ENCODE measurements around the gene KIAA1614.
"Not testable (repeated sequence)": the region's sequence is repeated elsewhere in the genome, so short reads cannot be mapped to it uniquely, and the experiment has no call there.

Gene KIAA1614

GRCh38 chr1:180964056-180964455 is 51.4 kb downstream of the KIAA1614 start:
- DNase-seq (ENCODE audit: low read depth) = no peak
- no peak overlapping the region for H3K4me3 ChIP-seq (ENCODE audit: low read depth, low read length)
- TF ChIP-seq POLR2A (IDR thresholded peaks at IDR 0.05; ENCODE audit: extremely low read depth, insufficient read length) (no peak), MYC (IDR thresholded peaks at IDR 0.05; ENCODE audit: low read depth, low read length) (no peak), CTCF (IDR thresholded peaks at IDR 0.05; ENCODE audit: low read depth, low read length) (no peak), MAX (IDR thresholded peaks at IDR 0.05; ENCODE audit: low read depth, low read length) (no peak)

- no peak overlapping the region for H3K4me3 ChIP-seq (ENCODE audit: low read depth, low read length)
- no peak for TF ChIP-seq POLR2A (IDR thresholded peaks at IDR 0.05; ENCODE audit: extremely low read depth, insufficient read length)
- no peak for DNase-seq (ENCODE audit: low read depth)
Observed at GRCh38 chr1:180964595-180964994, 51.9 kb downstream of the KIAA1614 start.

GRCh38 chr1:180966312-180966711 is 53.6 kb downstream of the KIAA1614 start:
- no peak for DNase-seq (ENCODE audit: low read depth)
- no peak overlapping the region for H3K4me3 ChIP-seq (ENCODE audit: low read depth, low read length)
- TF ChIP-seq POLR2A (IDR thresholded peaks at IDR 0.05; ENCODE audit: extremely low read depth, insufficient read length) (no peak), MYC (IDR thresholded peaks at IDR 0.05; ENCODE audit: low read depth, low read length) (no peak), MAX (IDR thresholded peaks at IDR 0.05; ENCODE audit: low read depth, low read length) (no peak), CTCF (IDR thresholded peaks at IDR 0.05; ENCODE audit: low read depth, low read length) (no peak)

GRCh38 chr1:180966744-180967536 is 54.2 kb downstream of the KIAA1614 start:
- TF ChIP-seq POLR2A (IDR thresholded peaks at IDR 0.05; ENCODE audit: extremely low read depth, insufficient read length) (no peak), MYC (IDR thresholded peaks at IDR 0.05; ENCODE audit: low read depth, low read length) (no peak), CTCF (IDR thresholded peaks at IDR 0.05; ENCODE audit: low read depth, low read length) (no peak), MAX (IDR thresholded peaks at IDR 0.05; ENCODE audit: low read depth, low read length) (no peak)
- no peak overlapping the region for H3K4me3 ChIP-seq (ENCODE audit: low read depth, low read length)
- no peak for DNase-seq (ENCODE audit: low read depth)

- DNase-seq (ENCODE audit: low read depth) = no peak
- TF ChIP-seq POLR2A (IDR thresholded peaks at IDR 0.05; ENCODE audit: extremely low read depth, insufficient read length) (no peak), MAX (IDR thresholded peaks at IDR 0.05; ENCODE audit: low read depth, low read length) (no peak), MYC (IDR thresholded peaks at IDR 0.05; ENCODE audit: low read depth, low read length) (no peak), CTCF (IDR thresholded peaks at IDR 0.05; ENCODE audit: low read depth, low read length) (no peak)
- H3K4me3 ChIP-seq (ENCODE audit: low read depth, low read length) = no peak overlapping the region
Observed at GRCh38 chr1:180967558-180967957, 54.9 kb downstream of the KIAA1614 start.

GRCh38 chr1:180968834-180969233 is 56.1 kb downstream of the KIAA1614 start:
- not testable (repeated sequence) for H3K4me3 ChIP-seq (ENCODE audit: low read depth, low read length); DNase-seq (ENCODE audit: low read depth)

- DNase-seq (ENCODE audit: low read depth) = peak; percentile 61
- H3K4me3 ChIP-seq (ENCODE audit: low read depth, low read length) = no peak overlapping the region
- no peak for TF ChIP-seq POLR2A (IDR thresholded peaks at IDR 0.05; ENCODE audit: extremely low read depth, insufficient read length)
- TF ChIP-seq MAX (IDR thresholded peaks at IDR 0.05; ENCODE audit: low read depth, low read length) = no peak
- TF ChIP-seq MYC (IDR thresholded peaks at IDR 0.05; ENCODE audit: low read depth, low read length) = no peak
- no peak for TF ChIP-seq CTCF (IDR thresholded peaks at IDR 0.05; ENCODE audit: low read depth, low read length)
Observed at GRCh38 chr1:180969434-180969833, 56.7 kb downstream of the KIAA1614 start.

Measured in NB4 (cell line).